Left renal pelvis (tissue), 4 donors: ENCODE measurements around the gene SPRED3. TPM values are rescaled to one million over a fixed set of nuclear protein-coding genes. Genes with fewer than 3 reads are reported as not detected.

Source experiments
- DNase-seq, 4 donors: peaks; one replicate each; pipeline ENCODE4 v3.0.0-alpha.2; 2013; ENCODE audit warnings: low read depth in 4 of 4, low spot score in 3 of 4
- polyA plus RNA-seq, 4 donors: library from polyadenylated mRNA; unstranded; fragments of 120-200 nt; gene quantifications; one replicate each; pipeline ENCODE4 v1.2.1, GENCODE V29; 2013; ENCODE audit not compliant: insufficient read length in 4 of 4

The SPRED3 gene
- polyA plus RNA-seq, 4 donors = 0.63 to 1.8 (median 1.2) TPM

DNA sequence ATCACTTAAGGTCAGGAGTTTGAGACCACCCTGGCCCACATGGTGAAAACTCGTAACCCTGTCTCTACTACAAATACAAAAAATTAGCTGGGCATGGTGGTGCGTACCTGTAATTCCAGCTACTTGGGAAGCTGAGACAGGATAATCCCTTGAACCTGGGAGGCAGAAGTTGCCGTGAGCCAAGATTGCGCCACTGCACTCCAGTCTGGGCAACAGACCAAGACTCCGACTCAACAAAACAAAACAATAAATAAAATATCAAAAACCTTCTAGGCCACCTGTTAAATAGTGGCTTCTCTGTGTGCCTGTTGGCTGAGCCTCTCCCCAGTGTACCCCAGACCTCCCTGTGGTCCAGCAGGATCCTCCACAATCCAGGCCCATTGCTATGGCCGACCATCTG lies 17.4 kb upstream of the SPRED3 start:
- DNase-seq = no peak

DNA sequence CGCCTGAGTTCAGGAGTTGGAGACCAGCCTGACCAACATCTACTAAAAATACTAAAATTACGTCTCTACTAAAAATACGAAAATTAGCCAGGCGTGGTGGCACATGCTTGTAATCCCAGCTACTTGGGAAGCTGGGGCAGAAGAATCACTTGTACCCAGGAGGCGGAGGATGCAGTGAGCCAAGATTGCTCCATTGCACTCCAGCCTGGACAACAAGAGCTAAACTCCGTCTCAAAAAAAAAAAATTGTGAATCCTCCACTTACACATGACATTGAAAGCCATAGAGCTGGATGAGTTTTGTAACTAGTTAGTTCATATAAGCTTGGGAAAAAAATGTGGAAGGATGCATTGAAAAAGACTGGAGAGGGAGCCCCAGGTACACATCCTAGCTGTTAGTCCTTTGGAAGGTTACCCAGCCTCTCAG lies 14.6 kb upstream of the SPRED3 start:
- DNase-seq = no peak

DNA sequence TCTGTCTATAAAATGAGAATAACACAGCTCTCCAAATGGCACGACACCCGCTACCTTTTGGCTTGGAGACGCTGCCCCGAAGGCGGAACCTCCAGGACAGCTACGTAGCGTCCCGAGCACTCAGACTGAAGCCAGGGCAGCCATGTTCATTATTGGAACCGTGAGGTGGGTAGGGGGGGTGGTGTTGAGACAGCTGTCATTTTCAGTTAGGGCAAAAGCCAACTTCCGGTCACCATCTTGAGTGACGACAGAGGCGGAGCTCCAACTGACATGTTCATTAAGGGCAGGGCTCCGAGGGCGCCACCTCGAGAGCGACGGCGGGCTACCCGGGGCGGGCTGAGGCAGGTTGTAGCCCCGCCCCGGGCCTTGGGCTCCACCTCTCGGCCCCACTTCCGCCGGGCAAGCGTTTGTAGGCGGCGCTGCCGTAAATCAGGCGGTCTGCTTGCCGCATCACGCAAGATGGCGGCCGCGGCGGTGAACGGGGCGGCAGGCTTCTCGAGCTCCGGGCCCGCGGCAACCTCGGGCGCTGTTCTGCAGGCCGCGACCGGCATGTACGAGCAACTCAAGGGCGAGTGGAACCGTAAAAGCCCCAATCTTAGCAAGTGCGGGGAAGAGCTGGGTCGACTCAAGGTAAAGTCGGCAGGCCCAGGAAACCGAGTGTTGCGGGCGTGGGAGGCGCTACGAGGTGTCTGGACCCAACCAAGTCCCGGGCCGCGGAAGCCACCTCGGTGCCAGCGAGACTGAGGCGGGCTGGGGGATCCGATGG lies 14.0 kb upstream of the SPRED3 start, which contains the start of gene PSMD8:
Gene PSMD8, plus strand, starts transcription at position 240 of the 766 bp plus-strand sequence. Its CDS starts 31 bp downstream, at position 271.
- DNase-seq = peak; percentile 95 to 98 (median 98)

DNA sequence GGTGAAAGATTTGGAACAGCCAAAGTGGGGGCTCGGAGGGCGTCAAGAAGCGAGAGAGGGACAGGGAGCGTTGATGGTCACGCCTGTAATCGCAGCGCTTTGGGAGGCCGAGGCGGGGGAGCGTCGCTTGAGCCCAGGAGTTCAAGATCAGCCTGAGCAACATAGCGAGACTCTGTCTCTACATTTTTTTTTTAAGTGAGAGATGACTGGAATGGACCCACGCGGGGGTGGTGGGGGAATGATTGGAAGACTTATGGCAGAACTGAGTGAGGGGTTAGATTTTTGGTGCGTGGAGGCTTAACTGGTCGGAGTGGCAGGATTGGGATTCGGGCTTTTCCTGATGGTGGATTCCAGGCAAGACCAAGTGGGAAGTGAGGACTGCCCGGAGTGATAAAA lies 13.4 kb upstream of the SPRED3 start:
- DNase-seq = no peak

DNA sequence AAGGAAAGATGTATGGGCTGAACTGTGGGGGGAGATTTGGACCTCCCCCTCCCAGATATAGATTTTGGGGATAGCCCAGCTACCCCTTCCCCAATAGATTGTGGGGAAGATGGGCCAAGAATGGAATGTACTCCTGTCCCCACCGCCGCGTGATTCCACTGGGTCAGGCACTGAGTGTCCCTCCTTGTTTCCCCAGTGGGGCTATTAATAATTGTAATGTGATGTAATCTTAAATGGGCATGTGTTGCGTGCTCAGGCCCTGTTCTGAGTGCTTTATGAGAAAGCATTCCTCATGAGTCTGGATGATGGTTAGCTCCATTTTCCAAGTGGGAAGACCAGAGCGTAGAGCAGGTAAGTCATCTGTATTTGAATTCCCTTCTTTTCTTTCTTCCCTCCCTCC lies 12.7 kb upstream of the SPRED3 start:
- DNase-seq = no peak

DNA sequence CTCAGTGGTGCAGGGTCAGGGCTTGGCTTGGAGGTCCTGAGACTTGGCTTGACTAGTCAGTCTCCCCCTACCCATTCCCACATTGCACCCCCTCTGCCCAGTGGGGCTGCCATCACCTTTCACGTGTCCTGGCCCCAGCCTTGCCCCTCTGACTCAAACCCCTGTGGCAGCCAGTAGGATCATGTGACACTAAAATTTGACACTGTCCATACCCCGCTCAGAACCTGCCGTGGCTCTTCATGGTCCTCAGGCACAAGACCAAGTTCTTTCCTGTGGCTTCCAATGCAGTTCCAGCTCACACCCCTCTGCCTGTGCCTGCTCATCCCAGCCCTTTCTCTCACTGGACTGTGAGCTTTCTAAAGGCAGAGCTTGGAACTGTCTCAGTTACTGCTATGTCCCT lies 11.9 kb upstream of the SPRED3 start:
- no peak for DNase-seq

DNA sequence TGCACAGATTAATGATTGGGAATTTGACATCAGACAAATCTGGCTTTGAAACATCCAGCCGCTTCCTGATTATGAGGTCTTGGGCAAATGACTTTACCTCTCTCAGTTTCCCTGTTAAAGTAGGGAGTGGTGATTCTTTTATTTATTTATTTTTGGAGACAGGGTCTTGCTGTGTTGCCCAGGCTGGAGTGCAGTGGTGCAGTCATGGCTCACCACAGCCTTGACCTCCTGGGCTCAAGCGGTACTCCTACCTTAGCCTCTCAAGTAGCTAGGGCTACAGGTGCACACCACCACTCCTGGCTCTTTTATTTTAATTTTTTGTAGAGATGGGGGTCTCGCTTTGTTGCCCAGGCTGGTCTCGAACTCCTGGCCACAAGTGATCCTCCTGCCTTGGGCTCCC lies 11.4 kb upstream of the SPRED3 start:
- no peak for DNase-seq

DNA sequence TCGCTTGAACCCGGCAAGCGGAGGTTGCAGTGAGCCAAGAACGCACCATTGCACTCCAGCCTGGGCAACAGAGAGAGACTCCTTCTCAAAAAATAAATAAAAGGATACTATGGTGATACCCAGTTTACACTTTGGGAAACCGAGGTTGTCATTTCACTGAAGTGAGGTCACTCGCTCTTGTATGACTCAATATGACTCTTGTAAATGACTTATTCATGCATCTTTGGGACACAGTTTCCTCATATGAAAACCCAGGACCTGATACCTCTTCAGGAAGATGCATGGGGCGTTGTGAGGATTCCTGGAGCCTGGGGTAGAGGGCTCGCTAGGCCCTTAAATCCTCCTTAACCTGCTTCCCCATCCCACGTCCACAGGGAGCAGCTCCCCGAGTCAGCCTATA lies 9.6 kb upstream of the SPRED3 start:
- DNase-seq = no peak

DNA sequence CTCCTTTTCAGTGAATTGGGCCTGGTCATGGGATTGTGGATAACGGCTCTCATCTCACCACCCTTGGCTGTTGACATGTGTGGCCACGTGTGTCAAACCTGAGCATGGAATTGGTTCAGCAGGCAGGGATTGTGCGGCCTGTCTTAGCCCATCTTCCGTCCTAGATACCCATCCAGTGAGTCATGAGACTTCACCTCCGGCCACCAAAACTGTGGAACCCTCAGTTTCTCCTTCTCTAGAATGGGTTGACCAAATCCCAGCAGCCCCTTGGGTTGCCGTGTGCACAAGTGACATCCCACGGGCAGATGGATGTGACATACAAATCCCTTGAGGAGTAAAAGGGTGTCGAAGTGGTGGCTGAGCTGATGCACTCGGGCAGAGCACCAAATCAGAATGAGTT lies 7.4 kb upstream of the SPRED3 start:
- DNase-seq = no peak

DNA sequence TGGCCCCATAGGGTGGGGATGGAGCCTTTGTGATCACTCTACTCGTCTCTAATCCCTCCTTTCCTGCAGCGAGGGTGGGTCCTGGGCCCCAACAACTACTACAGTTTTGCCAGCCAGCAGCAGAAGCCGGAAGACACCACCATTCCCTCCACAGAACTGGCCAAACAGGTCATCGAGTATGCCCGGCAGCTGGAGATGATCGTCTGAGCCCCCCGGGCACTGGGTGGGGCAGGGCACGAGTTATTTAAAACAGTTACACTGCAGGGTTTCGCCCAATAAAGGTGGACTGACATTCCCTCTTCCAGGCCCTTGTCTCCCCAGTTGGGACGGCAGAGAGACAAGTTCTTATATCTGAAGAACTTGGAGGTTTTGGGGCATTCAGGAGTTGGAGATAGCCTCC lies 5.3 kb upstream of the SPRED3 start:
- no peak for DNase-seq

DNA sequence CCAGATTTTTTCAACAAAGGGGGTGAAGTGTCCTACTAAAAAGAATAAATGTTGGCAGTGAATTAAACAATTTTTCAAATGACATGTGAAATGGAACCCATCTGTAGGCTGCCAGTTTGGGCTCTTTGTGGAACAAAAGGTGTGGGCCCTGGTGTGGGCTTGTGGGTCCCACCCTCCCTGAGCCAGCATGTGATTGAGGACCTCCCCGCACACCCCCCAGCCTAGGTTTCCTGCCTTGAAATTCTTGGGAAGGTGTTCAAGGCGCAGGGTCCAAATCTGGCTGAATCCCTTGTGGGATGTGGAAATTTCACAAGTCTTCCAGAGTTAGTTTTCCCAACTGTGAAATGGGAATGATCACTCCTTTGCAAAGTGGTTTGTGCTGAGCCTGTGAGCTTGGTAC lies 4.8 kb upstream of the SPRED3 start:
- no peak for DNase-seq

DNA sequence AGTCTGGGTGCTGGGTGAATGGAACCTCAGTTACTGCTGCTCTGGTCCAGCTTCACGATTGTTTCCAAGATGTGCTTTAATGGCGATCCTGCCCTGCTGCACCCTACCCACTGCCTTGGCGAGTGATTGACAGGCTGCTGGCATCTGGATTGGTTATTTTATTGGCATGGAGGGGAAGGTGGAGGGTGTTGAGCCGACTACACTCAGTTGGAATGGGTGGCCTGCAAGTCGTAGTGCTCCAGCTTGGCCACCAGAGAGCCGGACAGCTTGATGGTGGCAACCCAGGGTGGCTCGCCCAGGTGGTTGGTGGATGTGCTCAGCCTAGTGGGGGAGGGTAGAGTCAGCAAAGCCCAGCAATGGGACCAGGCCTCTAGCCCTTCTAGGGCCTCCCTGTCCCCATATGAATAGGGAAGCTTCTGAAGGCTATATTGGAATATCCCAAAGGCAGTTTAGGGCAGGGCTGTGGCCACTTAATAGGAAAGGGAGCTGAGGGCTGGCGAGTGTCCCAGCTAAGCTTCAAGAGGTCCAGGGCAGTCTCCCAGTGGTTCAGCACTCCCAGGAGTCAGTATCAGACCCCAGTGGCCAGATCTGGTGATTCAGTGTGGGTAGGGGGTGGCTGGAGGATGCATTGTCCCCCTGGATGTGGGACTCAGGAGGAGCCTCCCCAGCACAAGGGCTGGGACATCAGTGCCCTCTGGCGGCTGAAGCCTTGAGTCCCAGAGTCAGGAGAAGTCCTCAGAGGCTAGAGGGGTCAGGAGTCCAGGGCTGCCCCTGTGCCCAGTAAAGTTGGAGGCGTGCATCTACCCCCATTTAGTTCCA lies 4.1 kb upstream of the SPRED3 start:
- no peak for DNase-seq

DNA sequence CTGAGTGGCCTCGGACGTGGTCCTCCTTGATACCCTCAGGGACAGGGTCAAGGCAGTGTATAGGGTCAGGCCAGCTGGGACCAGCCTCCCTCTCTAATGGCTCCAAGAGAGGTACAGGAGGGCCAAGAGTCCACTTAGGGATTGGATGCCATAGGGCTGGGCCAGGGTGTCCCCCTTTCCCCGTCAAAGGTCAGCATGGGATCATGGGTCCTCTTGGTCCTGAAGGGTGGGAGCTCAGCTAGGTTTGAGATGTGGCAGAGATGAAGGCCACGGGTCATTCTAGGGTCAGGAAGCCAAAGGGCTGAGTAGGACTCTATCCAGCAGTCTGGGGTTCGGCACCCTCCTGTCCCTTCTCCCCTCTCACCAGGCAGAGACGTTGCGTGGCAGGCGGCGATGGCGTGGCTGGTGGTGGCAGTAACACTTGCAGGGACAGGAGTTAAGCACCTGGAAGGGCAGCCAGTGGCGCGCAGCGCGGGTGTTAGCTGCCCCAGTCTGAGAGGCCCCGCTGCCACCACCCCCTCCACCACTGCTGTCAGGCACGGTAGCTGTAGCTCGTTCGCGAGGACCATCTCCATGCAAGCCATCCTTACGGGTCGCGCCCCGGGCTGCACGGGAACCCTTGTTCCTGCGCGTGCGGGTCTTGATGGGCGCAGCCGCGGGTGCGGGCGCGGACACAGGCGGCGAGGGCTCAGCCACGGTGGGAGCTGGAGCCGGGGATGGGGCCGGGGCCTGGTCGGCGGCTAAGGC lies 3.3 kb upstream of the SPRED3 start:
- no peak for DNase-seq

DNA sequence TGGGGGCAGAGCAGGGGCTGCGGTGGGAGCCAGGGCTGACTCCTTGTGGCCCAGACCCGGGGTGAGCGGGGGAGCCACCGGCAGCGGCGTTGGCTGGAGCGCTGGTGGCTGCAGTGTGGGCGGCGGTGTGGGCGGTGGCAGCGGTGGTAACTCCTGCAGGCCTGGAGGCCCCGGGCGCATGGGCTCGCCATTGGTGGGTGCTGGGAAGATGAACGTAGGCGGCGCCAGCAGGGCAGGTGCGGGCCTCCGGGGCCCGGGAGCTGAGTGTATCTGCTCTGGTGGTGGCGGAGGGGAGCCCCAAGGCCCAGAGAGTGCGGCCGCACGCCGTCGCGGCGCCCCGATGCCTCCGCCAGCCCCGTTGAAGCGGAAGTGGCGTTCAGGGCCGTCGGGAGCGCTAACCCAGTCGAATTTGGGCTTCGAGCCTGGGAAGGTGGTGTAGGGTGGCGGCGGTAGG lies 2.7 kb upstream of the SPRED3 start:
- DNase-seq = no peak

DNA sequence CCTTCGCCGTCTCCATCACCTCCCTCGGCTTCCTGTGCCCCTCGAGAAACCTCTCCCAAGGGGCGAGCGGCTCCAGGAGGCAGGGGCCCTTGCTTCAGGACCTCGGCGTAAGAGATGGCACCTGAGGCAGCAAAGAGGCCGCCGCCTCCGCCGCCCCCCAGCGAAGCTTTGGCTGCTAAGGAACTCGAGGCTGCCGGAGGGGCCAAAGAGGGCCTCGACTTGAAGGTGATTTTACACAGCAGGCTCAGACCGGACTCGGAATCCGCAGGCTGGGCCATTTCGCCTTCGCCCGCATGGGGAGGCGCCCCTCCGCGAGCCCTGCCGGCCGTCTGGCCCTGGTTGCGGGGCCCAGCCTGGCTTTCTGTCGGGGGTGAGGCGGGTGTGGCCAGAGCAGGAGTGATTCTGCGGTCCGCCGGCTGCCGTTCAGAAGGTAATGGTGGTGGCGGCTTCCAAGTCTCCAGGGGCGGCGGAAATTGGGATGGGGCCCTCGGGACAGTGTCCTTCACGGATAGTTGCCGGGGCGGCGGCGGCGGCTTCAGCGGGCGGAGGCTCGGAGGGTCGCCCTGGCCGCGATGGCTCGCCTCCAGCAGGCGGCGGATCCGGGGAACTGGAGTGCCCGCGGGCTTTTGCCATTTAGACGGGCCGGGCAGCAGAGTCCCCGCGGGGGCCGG lies 2.1 kb upstream of the SPRED3 start:
- DNase-seq = no peak

DNA sequence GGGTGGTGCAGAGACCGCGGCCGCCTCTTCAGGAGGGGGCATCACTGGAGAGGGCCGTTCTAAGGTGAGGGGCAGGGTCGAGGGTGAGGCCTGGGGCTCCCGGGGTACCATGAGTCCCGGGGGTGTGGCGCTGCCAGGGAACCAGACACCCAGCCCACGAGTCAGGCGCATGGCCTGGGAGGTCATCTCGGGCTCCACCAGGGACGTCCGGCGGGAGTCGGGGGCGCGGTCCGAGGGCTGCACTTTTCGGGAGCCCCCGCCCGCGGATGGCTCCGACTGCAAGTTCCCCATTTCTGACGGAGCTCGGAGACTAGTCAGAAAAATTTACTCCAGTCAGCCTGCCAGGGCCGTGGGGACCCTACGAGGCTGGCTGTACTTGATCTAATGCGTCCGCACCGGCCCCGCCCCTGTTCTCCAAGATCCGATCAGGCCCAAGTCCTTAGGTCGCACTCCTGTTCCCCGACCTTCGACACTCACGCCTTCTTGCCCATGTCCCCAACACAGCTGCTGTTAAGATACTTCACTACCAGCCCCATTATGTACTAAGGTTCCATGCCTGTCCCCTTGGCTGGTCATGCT lies 1.4 kb upstream of the SPRED3 start:
- no peak for DNase-seq

DNA sequence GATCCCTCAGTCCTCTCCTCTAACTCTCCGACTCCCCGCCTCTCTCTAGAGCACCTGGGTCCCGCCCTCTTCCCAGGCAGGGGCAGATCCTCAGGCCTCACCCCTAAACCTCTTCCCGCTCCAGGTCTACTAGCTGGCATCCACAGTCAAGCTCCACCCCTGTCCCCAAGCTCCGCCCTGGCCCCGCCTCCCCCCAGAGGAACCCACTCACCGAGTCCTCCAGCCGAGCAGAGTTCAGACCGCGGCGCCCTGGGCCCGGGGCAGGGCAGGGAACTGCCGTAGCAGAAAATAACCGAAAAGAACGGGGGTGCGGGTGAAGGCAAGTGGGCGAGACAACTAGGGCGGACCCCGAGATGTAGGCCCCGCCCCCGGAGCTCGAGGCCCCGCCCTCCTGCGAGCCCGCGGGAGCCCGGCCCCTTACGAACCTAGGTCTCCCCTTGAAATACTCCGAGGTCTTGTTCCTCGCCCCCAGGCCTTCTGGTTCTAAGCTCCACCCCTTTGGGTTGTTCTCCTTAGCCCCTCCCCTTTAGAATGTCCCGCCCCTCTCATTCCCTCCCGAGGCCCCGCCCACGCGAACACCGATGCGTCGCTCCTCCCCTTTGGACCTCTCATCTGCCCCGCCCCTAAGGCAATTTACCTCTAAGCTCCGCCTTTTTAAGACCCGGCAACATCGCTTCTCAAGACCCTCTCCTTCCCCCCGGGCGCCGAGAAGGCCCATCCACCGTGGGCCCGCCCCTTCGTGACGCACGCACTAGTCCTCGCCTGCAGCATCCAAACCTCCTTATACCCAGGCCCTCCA lies 748 bp upstream of the SPRED3 start, which contains the start of gene GGN:
Gene GGN, minus strand, starts transcription at position 485 of the 799 bp plus-strand sequence. CDS start 773 bp downstream, outside the sequence.
- peak in 2 of 4 donors; percentile 44 to 49 for DNase-seq

DNA sequence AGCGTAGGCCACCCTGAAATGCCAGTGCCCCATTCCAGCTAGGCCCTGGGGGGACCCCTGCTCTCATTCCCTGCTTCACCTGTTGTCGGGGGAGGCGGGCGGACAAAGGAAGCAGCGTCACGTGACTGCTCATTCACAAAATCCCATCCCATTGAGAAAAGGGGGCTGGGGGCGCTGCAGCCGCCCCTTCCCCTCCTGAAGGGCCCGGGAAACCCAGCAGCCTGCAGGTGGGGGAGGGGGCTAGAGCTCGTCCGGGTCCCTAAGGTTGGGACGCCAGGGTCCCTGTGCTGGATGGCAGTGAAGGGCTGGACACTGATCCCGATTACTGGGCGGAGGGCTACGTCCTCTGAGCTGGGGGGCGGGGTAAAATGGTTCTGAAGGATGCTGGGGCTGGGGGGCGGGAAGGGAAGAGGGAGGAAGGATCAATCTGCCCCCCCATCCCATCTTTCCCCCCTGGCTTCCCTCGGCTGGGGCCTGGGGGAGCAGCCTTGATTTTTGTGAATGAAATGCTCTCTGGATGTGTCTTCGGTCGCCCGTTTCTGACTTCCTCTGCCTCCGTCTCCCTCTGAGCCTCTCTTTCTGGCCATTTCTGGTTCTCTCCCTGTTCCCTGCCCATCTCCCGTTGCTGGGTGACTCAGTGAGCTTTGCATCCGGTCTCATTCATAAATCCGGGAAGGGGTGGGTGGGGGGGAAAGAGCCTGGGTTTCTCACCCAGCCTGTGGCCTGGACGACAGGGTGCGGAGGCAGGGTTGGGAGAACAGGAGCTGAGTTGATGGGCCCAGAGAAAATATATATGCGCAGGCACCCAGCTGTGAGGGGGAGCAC lies 816 bp downstream of the SPRED3 start:
- no peak for DNase-seq
